ENCODE measurements around the gene CARS1. TPM values are rescaled to one million over a fixed set of nuclear protein-coding genes. Genes with fewer than 3 reads are reported as not detected.

The CARS1 gene
- total and polyA plus RNA-seq, 2 of the 8 experiments (the other 6 are each of a cell fraction or from before 2014, with no cell fraction given), result 44.1 to 100 TPM

DNA sequence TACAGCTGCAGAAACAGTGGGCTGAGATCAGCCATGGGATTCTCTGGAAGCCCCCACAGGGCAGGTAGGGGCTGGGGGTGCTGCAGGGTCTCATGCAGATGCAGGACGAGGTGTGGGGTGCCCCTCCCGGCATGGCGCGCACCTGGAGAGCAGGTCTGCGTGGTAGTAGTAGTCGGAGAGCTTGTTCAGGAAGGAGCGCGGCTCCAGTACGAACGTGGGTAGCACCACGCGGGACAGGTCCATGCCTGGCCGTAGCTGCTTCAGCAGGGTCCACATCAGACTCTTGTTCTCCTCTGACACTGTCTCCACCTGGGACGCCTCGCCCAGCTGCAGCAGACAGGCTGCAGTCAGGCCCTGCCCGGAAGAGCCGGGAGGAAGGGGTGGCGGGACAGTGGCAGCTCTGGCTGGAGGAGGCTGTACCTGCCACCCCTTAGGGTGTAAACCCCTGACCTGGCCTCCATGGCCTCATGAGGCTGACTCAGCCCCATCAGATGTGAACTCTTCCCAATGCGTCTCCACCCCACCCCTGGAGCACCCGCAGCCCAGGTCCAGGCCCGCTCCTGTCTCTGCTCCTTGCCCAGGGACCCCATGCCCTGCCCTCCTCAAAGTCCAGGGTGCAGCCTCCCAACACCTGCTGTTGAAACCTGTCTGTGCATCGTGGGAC, 47.0 kb upstream of the CARS1 start (continued):
- TF ChIP-seq, protein P1, sequence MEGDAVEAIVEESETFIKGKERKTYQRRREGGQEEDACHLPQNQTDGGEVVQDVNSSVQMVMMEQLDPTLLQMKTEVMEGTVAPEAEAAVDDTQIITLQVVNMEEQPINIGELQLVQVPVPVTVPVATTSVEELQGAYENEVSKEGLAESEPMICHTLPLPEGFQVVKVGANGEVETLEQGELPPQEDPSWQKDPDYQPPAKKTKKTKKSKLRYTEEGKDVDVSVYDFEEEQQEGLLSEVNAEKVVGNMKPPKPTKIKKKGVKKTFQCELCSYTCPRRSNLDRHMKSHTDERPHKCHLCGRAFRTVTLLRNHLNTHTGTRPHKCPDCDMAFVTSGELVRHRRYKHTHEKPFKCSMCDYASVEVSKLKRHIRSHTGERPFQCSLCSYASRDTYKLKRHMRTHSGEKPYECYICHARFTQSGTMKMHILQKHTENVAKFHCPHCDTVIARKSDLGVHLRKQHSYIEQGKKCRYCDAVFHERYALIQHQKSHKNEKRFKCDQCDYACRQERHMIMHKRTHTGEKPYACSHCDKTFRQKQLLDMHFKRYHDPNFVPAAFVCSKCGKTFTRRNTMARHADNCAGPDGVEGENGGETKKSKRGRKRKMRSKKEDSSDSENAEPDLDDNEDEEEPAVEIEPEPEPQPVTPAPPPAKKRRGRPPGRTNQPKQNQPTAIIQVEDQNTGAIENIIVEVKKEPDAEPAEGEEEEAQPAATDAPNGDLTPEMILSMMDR (IDR thresholded peaks at IDR 0.05; ENCODE audit: control extremely low read depth in 1 of 3, insufficient read depth in 1 of 3, low read depth in 1 of 3, low read length in 3 of 3), result no peak
- no peak for TF ChIP-seq MAFK (IDR thresholded peaks at IDR 0.05; ENCODE audit: low read depth, low read length)
- no peak for TF ChIP-seq CTBP2 (IDR thresholded peaks at IDR 0.05; ENCODE audit: borderline replicate concordance, insufficient read depth, insufficient read length, low read length)
